IMR-90 (cell line): Measurements from ENCODE around the gene PDE4B. TPM values are rescaled to one million over a fixed set of nuclear protein-coding genes. Genes with fewer than 3 reads are reported as not detected.
A peak's percentile ranks its signal among the peaks of the same experiment; 100 is the strongest.

ENCODE experiments used
- ATAC-seq: fragments of 200-7000 bp; cut with Tn5 transposase; 2 replicates; pipeline ENCODE4 v1.9.1; 2020; ENCODE audit warnings: low read depth, mild to moderate bottlenecking, moderate library complexity
- BruUV-seq: library from RNA; stranded (reverse); fragments of 400-500 nt; replicated peaks from 2 replicates; lab custom pipeline; 2021; lab: Mats Ljungman, UMichigan
- CTCF ChIA-PET: fragments of 300-600 bp; formaldehyde crosslinking; extraction: SDS; loops from one replicate; lab custom pipeline; 2021; ENCODE audit warnings: antibody characterized with exemption; lab: Yijun Ruan, JAX
- POLR2A ChIA-PET: fragments of 300-600 bp; sonication (Branson Sonifier 250); formaldehyde crosslinking; loops from one replicate; lab custom pipeline; 2022; ENCODE audit warnings: antibody characterized with exemption; ENCODE audit not compliant: unreplicated experiment; lab: Charles Lee
- DNase-seq: peaks from one replicate; pipeline ENCODE4 v3.0.0; 2013
- H2AFZ ChIP-seq: replicated peaks from 2 replicates; pipeline ENCODE3; 2013; ENCODE audit warnings: low read length, mild to moderate bottlenecking; ENCODE audit not compliant: poor library complexity
- H2AK5ac ChIP-seq: 2 replicates; pipeline ENCODE4 v1.6.1; 2013; ENCODE audit warnings: low read depth, low read length, inconsistent platforms
- H2AK9ac ChIP-seq: replicated peaks from 2 replicates; pipeline ENCODE3; 2013; ENCODE audit warnings: mild to moderate bottlenecking, low read depth, low read length, moderate library complexity; ENCODE audit not compliant: poor library complexity
- H2BK120ac ChIP-seq: 2 replicates; pipeline ENCODE4 v1.6.1; 2013; ENCODE audit warnings: low read depth, low read length, inconsistent platforms
- H2BK15ac ChIP-seq: 3 replicates; pipeline ENCODE4 v1.6.1; 2013; ENCODE audit warnings: low read depth, low read length, inconsistent platforms
- H2BK20ac ChIP-seq: 2 replicates; pipeline ENCODE4 v1.6.1; 2013; ENCODE audit warnings: low read depth, mild to moderate bottlenecking, inconsistent platforms, low read length, moderate library complexity
- H2BK5ac ChIP-seq: 2 replicates; pipeline ENCODE4 v1.6.1; 2013; ENCODE audit warnings: mild to moderate bottlenecking, low read depth, low read length, inconsistent platforms; ENCODE audit not compliant: poor library complexity, severe bottlenecking
- H3K14ac ChIP-seq: replicated peaks from 2 replicates; pipeline ENCODE4 v1.6.1; 2013; ENCODE audit warnings: low read depth, low read length, inconsistent platforms
- H3K18ac ChIP-seq: 2 replicates; pipeline ENCODE4 v1.6.1; 2013; ENCODE audit warnings: low read depth, low read length, control low read depth
- H3K23ac ChIP-seq: 2 replicates; pipeline ENCODE4 v1.6.1; 2013; ENCODE audit warnings: low read depth, low read length, inconsistent platforms
- H3K27ac ChIP-seq: 2 replicates; pipeline ENCODE4 v1.5.1; 2013; ENCODE audit warnings: mild to moderate bottlenecking, control low read depth, low read length; ENCODE audit not compliant: insufficient read depth
- H3K27me3 ChIP-seq: 2 replicates; pipeline ENCODE4 v1.6.1; 2013; ENCODE audit warnings: low read length; ENCODE audit not compliant: control insufficient read depth, insufficient read depth
- H3K36me3 ChIP-seq: 2 replicates; pipeline ENCODE4 v1.6.1; 2013; ENCODE audit warnings: low read length, mixed read lengths; ENCODE audit not compliant: control insufficient read depth, insufficient read depth
- H3K4ac ChIP-seq: 2 replicates; pipeline ENCODE4 v1.6.1; 2013; ENCODE audit warnings: low read depth, low read length, inconsistent platforms
- H3K4me1 ChIP-seq: 2 replicates; pipeline ENCODE4 v1.6.1; 2013; ENCODE audit warnings: low read length, mixed read lengths; ENCODE audit not compliant: control insufficient read depth, insufficient read depth
- H3K4me2 ChIP-seq: 2 replicates; pipeline ENCODE4 v1.6.1; 2013; ENCODE audit warnings: low read depth, mild to moderate bottlenecking, control low read depth, low read length, moderate library complexity
- H3K4me3 ChIP-seq: 2 replicates; pipeline ENCODE4 v1.5.1; 2013; ENCODE audit warnings: low read depth, mild to moderate bottlenecking, control low read depth, low read length, moderate library complexity; ENCODE audit not compliant: insufficient read depth
- H3K56ac ChIP-seq: 2 replicates; pipeline ENCODE4 v1.6.1; 2013; ENCODE audit warnings: low read length, inconsistent platforms; ENCODE audit not compliant: insufficient read depth; ENCODE audit errors: extremely low read depth
- H3K79me1 ChIP-seq, 2 experiments: 2 replicates each; pipeline ENCODE4 v1.6.1; 2013; ENCODE audit warnings: low read length in 2 of 2, inconsistent platforms in 1 of 2, low read depth in 1 of 2
- H3K9ac ChIP-seq: 2 replicates; pipeline ENCODE4 v1.6.1; 2013; ENCODE audit warnings: low read depth, low read length, control low read depth
- H3K9me1 ChIP-seq: 2 replicates; pipeline ENCODE4 v1.6.1; 2013; ENCODE audit warnings: low read length, inconsistent platforms; ENCODE audit not compliant: insufficient read depth
- H3K9me3 ChIP-seq: 2 replicates; pipeline ENCODE4 v1.6.1; 2013; ENCODE audit warnings: low read length; ENCODE audit not compliant: control insufficient read depth, insufficient read depth
- H4K20me1 ChIP-seq: 2 replicates; pipeline ENCODE4 v1.6.1; 2013; ENCODE audit warnings: low read length, inconsistent platforms; ENCODE audit not compliant: insufficient read depth
- H4K5ac ChIP-seq: 2 replicates; pipeline ENCODE4 v1.6.1; 2013; ENCODE audit warnings: mild to moderate bottlenecking, low read depth, low read length, control low read depth
- H4K8ac ChIP-seq, 2 experiments: 2 replicates each; pipeline ENCODE4 v1.6.1; 2013; ENCODE audit warnings: low read depth in 2 of 2, low read length in 2 of 2, control low read depth in 1 of 2, inconsistent platforms in 1 of 2
- H4K91ac ChIP-seq: 2 replicates; pipeline ENCODE4 v1.6.1; 2013; ENCODE audit warnings: low read depth, low read length, inconsistent platforms; ENCODE audit not compliant: insufficient read depth
- CHD1 ChIP-seq: IDR thresholded peaks from 2 replicates; pipeline ENCODE4 v1.6.1; 2012; ENCODE audit warnings: low read depth, low read length, improper control_type of control experiment
- MAFK ChIP-seq: IDR thresholded peaks from 2 replicates; pipeline ENCODE4 v1.6.1; 2012; ENCODE audit warnings: low read depth, low read length, improper control_type of control experiment
- SMC3 ChIP-seq: fragments of 150-350 bp; IDR thresholded peaks from 2 replicates; pipeline ENCODE4 v1.6.1; 2016; ENCODE audit warnings: low read depth, mild to moderate bottlenecking, antibody characterized with exemption, low read length, moderate library complexity
- dilution Hi-C: fragments of 300-500 bp; cut with HindIII; formaldehyde crosslinking; loops from one replicate; pipeline ENCODE4 v1.14.3; 2018; ENCODE audit warnings: low sequenced_read_pairs; ENCODE audit not compliant: unreplicated experiment
- in situ Hi-C: fragments of 300-500 bp; cut with MboI; formaldehyde crosslinking; loops from 3 replicates; pipeline ENCODE4 v1.14.3; 2019; ENCODE audit warnings: low sequenced_read_pairs, inconsistent platforms, mixed read lengths
- intact Hi-C: fragments of 100-400 bp; cut with micrococcal nuclease; formaldehyde crosslinking; loops from 2 replicates; pipeline ENCODE4 v1.10.0; 2022
- polyA plus RNA-seq, 3 experiments: library from polyadenylated mRNA; depleted of rRNA; stranded (reverse); fragments of >200 nt; gene quantifications; 2 replicates each; pipeline ENCODE4 v1.2.3, GENCODE V29; 2012; ENCODE audit warnings: low replicate concordance in 1 of 3
- total RNA-seq: library from RNA; depleted of rRNA; stranded (reverse); fragments of >200 nt; gene quantifications from 2 replicates; pipeline ENCODE4 v1.2.3, GENCODE V29; 2012

Gene PDE4B
- total and polyA plus RNA-seq, 2 of the 4 experiments (the other 2 are of a cell fraction) = 5.8 to 21.3 TPM

- no peak overlapping the region for H4K91ac ChIP-seq
- DNase-seq = no peak
- H4K8ac ChIP-seq = no peak overlapping the region
- no peaks in the 10 kb centered on the region for H4K20me1 ChIP-seq
- no peaks in the 10 kb centered on the region for H3K79me1 ChIP-seq
- no peak overlapping the region for H2AFZ ChIP-seq
- no peak overlapping the region for H3K4me3 ChIP-seq
- no peaks in the 10 kb centered on the region; the same call in 1 of the 2 replicates for H3K4me1 ChIP-seq
- no peak overlapping the region for H2BK20ac ChIP-seq
- in situ Hi-C loops (no loop called here), dilution Hi-C loops (no loop called here), intact Hi-C loops (no loop called here)
- H3K4ac ChIP-seq = no peak overlapping the region
- H3K27me3 ChIP-seq = no peaks in the 10 kb centered on the region
- POLR2A ChIA-PET = no interaction called here
- H4K5ac ChIP-seq = no peak overlapping the region
- H3K4me2 ChIP-seq = no peak overlapping the region
- TF ChIP-seq CHD1 (no peak), SMC3 (no peak), MAFK (peak; percentile 85)
- ATAC-seq = no peak
- no peak overlapping the region for H2BK15ac ChIP-seq
- no peak overlapping the region for H3K23ac ChIP-seq
- no peak overlapping the region for H2AK5ac ChIP-seq
- H3K9me1 ChIP-seq = no peaks in the 10 kb centered on the region
- CTCF ChIA-PET = interaction anchor here (1.1 kb wide), 1 partner anchor 9 kb away, joined by 3 read pairs; no protein-coding TSS in a partner anchor
- H3K14ac ChIP-seq = no peak overlapping the region
- peaks cover 2% of the 10 kb centered on the region; the same call in 1 of the 2 replicates for H3K9me3 ChIP-seq
- H3K9ac ChIP-seq = no peak overlapping the region
- H3K56ac ChIP-seq = no peak overlapping the region
- H3K18ac ChIP-seq = no peak overlapping the region
- BruUV-seq = no TSS peak
- no peak overlapping the region for H2BK120ac ChIP-seq
- H3K27ac ChIP-seq = no peak overlapping the region
- H2BK5ac ChIP-seq = no peak overlapping the region
- no peak overlapping the region for H2AK9ac ChIP-seq
- no peaks in the 10 kb centered on the region for H3K36me3 ChIP-seq
These were observed 415.9 kb downstream of the PDE4B start for GRCh38 chr1:66208632-66209031.
